ENCODE measurements around the gene STX11.
A peak's percentile ranks its signal among the peaks of the same experiment; 100 is the strongest.

STX11 gene

GRCh38 chr6:144150710-144151657, 667 bp downstream of the STX11 start:
- TF ChIP-seq EZH2 (IDR thresholded peaks at IDR 0.05; ENCODE audit: borderline replicate concordance, low read depth, low read length, severe bottlenecking) (no peak), CTCF (IDR thresholded peaks at IDR 0.05; ENCODE audit: borderline replicate concordance, extremely low read depth, low read length, poor library complexity, severe bottlenecking) (peak; percentile 42)
- peak; percentile 56 for DNase-seq
- Histone ChIP-seq H4K20me1 (ENCODE audit: insufficient read depth, low read length) (no peaks in the 10 kb centered on the region), H3K4me3 (ENCODE audit: low read depth in 1 of 2, low read length in 2 of 2) (peak overlapping the region; percentile 46 to 71), H2AFZ (ENCODE audit: low read depth, low read length) (peak overlapping the region; percentile 68), H3K9me3 (ENCODE audit: insufficient read depth, low read length, severe bottlenecking) (no peaks in the 10 kb centered on the region), H3K36me3 (ENCODE audit: insufficient read depth, low read length) (no peaks in the 10 kb centered on the region), H3K4me2 (ENCODE audit: insufficient read depth, low read length) (peak overlapping the region; percentile 89), H3K9ac (ENCODE audit: low read depth, low read length) (peak overlapping the region; percentile 57), H3K27me3 (ENCODE audit: insufficient read depth, low read length, poor library complexity) (peaks cover 32% of the 10 kb centered on the region), H3K4me1 (ENCODE audit: insufficient read depth, low read length) (peaks cover 20% of the 10 kb centered on the region), H3K27ac (ENCODE audit: low read length) (0 out of 2 replicates have a peak overlapping the region, but pooled peaks have one; percentile 18), H3K79me2 (ENCODE audit: insufficient read depth, low read length) (no peaks in the 10 kb centered on the region)
- peak; percentile 66 for ATAC-seq (ENCODE audit: insufficient read depth, low read depth)

- H3K9me3 ChIP-seq (ENCODE audit: insufficient read depth, low read length, severe bottlenecking), result no peaks in the 10 kb centered on the region
- no peaks in the 10 kb centered on the region for H3K79me2 ChIP-seq (ENCODE audit: insufficient read depth, low read length)
- no peak overlapping the region for H3K27ac ChIP-seq (ENCODE audit: low read length)
- H2AFZ ChIP-seq (ENCODE audit: low read depth, low read length), result no peak overlapping the region
- no peaks in the 10 kb centered on the region for H4K20me1 ChIP-seq (ENCODE audit: insufficient read depth, low read length)
- H3K36me3 ChIP-seq (ENCODE audit: insufficient read depth, low read length), result no peaks in the 10 kb centered on the region
- peaks cover 32% of the 10 kb centered on the region for H3K27me3 ChIP-seq (ENCODE audit: insufficient read depth, low read length, poor library complexity)
- no peak overlapping the region for H3K4me3 ChIP-seq (ENCODE audit: low read depth in 1 of 2, low read length in 2 of 2)
- no peak overlapping the region for H3K4me2 ChIP-seq (ENCODE audit: insufficient read depth, low read length)
- TF ChIP-seq EZH2 (IDR thresholded peaks at IDR 0.05; ENCODE audit: borderline replicate concordance, low read depth, low read length, severe bottlenecking), result no peak
- no peak for TF ChIP-seq CTCF (IDR thresholded peaks at IDR 0.05; ENCODE audit: borderline replicate concordance, extremely low read depth, low read length, poor library complexity, severe bottlenecking)
- H3K4me1 ChIP-seq (ENCODE audit: insufficient read depth, low read length), result peaks cover 20% of the 10 kb centered on the region
- no peak for DNase-seq
- no peak for ATAC-seq (ENCODE audit: insufficient read depth, low read depth)
- H3K9ac ChIP-seq (ENCODE audit: low read depth, low read length), result no peak overlapping the region
Measured at GRCh38 chr6:144152334-144152900, 2.1 kb downstream of the STX11 start.

GRCh38 chr6:144153260-144153659, 2.9 kb downstream of the STX11 start:
- no peak overlapping the region for H3K4me2 ChIP-seq (ENCODE audit: insufficient read depth, low read length)
- ATAC-seq (ENCODE audit: insufficient read depth, low read depth) (no peak), DNase-seq (no peak)
- no peak overlapping the region for H3K4me3 ChIP-seq (ENCODE audit: low read depth in 1 of 2, low read length in 2 of 2)
- no peaks in the 10 kb centered on the region for H4K20me1 ChIP-seq (ENCODE audit: insufficient read depth, low read length)
- peaks cover 32% of the 10 kb centered on the region for H3K27me3 ChIP-seq (ENCODE audit: insufficient read depth, low read length, poor library complexity)
- H3K36me3 ChIP-seq (ENCODE audit: insufficient read depth, low read length), result no peaks in the 10 kb centered on the region
- H3K4me1 ChIP-seq (ENCODE audit: insufficient read depth, low read length), result peaks cover 20% of the 10 kb centered on the region
- TF ChIP-seq EZH2 (IDR thresholded peaks at IDR 0.05; ENCODE audit: borderline replicate concordance, low read depth, low read length, severe bottlenecking) (no peak), CTCF (IDR thresholded peaks at IDR 0.05; ENCODE audit: borderline replicate concordance, extremely low read depth, low read length, poor library complexity, severe bottlenecking) (no peak)
- no peak overlapping the region for H3K27ac ChIP-seq (ENCODE audit: low read length)
- H3K9ac ChIP-seq (ENCODE audit: low read depth, low read length), result no peak overlapping the region
- H3K79me2 ChIP-seq (ENCODE audit: insufficient read depth, low read length), result no peaks in the 10 kb centered on the region
- H2AFZ ChIP-seq (ENCODE audit: low read depth, low read length), result no peak overlapping the region
- H3K9me3 ChIP-seq (ENCODE audit: insufficient read depth, low read length, severe bottlenecking), result no peaks in the 10 kb centered on the region

Measured in DND-41 (cell line).